NCI-H460 (cell line): ENCODE results near the gene UTF1. TPM values are rescaled to one million over a fixed set of nuclear protein-coding genes. Genes with fewer than 3 reads are reported as not detected.
"Not testable (repeated sequence)": the region's sequence is repeated elsewhere in the genome, so short reads cannot be mapped to it uniquely, and the experiment has no call there.

ENCODE experiments used
- DNase-seq: peaks from one replicate; pipeline ENCODE4 v3.0.0-alpha.2; 2016; ENCODE audit warnings: low read depth; ENCODE audit errors: extremely low read depth
- total RNA-seq: library from RNA; depleted of rRNA; stranded (reverse); fragments of >200 nt; shearing (Covaris generic); gene quantifications from 2 replicates; pipeline ENCODE4 v1.2.3, GENCODE V29; 2014

The UTF1 gene
- total RNA-seq, 1 experiment from 2014 or later: not detected

DNA sequence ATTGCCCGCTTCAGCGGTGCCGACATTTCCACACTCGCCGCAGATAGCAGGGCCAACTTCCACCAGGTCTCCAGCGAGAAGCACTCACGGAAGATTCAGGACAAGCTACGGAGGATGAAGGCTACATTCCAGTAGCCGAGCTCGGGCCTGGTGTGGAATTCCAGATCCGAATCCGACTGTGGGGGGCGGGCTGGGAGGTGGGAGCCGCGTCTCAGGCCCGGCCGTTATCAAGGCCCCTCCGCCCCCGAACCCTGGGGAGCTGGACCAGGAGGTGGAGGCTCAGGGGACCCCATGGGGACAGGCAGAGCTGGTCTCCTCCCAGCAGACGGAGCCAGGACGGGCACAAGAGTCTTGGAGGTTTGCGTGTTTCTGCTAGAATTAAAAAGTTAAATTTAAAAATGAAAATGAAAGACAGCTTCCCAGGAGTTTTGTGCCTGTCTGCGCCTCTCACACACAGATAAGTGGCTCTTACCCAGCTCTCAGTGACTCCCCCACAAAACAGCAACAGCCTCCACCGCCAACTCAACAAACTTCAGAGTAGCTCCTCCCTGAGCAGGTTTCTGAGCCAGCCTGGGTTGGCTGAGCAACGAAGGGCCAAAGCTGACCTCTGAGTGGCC, 5.2 kb upstream of the UTF1 start:
- DNase-seq: no peak

DNA sequence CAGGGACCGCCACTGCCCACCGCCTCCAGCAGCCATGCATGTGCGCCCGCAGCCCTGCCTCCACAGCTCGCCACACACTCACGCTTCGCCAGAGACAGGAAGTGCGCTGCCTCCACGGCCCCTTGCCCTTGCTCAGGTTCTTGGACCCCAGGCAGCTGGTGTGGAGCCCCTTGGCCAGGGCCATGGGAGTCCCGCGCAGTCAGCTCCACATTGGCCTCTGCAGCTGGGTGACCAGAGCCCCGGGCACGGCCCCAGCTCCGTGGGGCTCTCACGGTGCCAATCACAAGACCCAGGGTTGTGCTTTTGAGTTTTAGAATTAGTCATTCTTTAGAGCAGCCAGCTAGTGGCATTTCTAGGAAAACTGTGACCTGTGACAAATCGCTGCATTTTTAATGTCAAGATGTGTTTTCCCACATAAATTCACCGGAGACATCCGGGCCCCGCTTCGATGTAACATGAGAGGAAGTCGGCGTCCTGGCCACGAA, 4.3 kb upstream of the UTF1 start:
- DNase-seq: no peak

DNA sequence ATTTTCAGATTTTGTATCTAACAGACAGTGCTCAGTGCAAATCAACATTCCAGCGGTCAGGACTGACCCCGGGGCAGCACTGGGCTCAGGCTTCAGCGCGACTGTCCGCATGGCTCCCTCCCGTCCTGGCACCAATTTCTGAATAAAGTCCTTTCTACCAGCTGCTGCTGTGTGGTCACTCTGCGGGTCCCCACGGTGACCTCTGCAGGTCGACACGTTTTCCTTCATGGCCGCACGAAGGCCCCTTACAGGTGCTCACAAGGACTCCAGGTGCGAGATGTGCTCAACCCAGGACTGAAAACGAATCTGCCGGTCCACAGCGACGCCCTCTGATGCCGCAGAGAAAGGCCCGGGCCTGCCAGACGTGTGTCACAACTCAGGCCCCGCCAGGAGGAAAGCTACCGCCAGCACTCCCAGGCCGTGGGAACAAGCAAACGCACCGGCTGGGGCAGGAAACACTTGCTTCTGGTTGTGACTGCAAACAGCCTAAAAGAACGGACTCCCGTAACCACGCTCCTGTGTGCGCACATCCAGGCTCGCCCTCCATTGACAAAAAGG, 3.7 kb upstream of the UTF1 start:
- DNase-seq: no peak

DNA sequence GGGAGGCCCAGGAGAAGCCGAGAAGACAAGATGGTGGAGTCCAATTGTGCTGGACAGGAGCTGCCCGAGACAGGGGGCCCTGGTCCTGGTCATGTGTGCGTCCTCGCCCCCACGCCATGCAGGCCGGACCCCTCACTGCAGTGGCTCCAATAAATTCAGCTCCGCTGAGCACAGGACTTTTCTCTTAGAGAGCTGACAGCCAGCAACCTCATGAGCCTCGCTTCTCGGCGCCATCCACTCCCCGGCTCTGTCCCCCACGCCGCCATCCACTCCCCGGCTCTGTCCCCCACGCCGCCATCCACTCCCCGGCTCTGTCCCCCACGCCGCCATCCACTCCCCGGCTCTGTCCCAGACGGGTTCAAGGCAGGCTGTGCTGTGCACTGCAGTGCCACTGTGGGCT, 2.8 kb upstream of the UTF1 start:
- no peak for DNase-seq

DNA sequence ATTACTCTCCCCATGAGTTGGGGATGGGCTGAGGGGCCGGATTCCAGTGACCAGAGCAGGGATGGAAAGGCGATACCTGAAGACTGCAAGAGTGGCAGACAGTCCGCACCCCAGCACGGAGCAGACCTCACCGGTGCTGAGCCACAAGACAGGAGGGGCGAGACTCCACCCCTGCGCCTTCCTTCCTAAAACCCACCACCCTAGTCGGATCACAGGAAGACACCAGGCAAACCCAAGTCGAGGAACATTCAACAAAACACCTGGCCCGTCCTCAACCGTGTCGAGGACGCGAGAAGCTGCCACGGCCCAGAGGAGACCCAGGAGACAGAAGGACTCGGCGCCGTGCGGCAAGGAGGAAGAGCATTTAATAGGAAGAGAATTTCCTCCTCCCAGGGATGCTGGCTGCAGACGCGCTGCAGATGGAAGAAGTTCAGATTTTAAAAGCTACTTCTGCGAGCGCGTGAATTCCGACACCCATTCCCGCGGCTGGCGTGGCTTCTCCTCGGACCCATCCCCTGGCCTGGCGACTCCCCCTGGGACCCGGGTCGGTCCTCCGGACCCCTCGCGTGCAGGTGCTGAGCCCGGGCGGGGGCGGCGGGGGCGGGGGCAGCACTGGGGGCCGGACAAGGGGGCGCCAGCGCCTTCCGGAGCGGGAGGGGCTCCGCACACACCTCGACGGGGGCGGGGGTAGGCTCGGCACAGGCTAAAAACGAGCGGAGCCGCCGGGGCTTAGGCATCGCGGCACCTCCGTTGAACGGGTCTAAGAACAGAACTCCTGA, 563 bp upstream of the UTF1 start:
- DNase-seq: no peak

DNA sequence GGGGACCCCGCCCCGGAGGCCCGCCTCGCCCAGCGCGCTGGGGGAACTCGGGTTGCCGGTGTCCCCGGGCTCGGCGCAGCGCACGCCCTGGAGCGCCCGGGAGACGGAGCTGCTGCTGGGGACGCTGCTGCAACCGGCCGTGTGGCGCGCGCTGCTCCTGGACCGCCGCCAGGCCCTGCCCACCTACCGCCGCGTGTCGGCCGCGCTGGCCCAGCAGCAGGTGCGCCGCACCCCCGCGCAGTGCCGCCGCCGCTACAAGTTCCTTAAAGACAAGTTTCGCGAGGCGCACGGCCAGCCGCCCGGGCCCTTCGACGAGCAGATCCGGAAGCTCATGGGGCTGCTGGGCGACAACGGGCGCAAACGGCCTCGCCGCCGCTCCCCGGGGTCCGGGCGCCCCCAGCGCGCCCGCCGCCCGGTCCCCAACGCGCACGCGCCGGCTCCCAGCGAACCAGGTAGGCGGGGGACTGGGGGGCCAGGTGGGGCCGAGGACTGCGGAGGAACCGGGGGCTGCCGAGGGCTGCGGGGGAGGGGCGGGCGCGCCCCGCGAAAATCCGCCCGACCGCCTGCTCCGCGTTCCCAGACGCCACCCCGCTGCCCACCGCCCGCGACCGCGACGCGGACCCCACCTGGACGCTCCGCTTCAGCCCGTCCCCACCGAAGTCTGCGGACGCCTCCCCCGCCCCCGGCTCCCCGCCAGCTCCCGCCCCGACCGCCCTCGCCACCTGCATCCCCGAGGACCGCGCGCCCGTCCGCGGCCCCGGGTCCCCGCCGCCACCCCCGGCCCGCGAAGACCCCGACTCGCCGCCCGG, 574 bp downstream of the UTF1 start:
- DNase-seq: no peak

DNA sequence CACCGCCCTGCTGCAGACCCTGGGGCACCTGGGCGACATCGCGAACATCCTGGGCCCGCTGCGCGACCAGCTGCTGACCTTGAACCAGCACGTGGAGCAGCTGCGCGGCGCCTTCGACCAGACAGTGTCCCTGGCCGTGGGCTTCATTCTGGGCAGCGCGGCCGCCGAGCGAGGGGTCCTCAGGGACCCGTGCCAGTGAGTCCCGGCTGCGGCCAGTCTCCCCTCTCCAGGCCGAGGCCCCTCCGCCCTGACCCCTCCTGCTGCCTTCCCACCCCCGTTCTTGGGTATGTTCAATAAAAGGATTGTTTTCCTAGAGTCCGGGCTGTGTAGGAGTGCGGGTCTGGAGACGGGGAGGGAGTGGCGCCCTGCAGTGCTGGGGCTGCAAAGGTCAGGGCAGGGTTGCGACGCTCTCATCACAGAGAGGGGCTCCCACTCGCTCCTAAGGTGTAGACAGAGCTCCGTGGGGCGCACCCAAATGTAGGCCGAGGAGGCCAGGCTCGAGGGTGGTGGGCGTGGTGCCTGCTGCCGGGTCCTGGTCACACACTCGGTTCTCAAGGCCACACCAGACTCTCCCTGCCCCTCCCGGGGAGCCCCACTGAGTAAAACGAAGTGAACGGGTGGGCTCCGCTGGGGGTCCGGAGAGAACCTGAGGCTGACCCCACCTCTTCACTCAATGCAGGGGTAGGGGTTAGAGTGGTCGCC, 1.4 kb downstream of the UTF1 start:
- DNase-seq: no peak

DNA sequence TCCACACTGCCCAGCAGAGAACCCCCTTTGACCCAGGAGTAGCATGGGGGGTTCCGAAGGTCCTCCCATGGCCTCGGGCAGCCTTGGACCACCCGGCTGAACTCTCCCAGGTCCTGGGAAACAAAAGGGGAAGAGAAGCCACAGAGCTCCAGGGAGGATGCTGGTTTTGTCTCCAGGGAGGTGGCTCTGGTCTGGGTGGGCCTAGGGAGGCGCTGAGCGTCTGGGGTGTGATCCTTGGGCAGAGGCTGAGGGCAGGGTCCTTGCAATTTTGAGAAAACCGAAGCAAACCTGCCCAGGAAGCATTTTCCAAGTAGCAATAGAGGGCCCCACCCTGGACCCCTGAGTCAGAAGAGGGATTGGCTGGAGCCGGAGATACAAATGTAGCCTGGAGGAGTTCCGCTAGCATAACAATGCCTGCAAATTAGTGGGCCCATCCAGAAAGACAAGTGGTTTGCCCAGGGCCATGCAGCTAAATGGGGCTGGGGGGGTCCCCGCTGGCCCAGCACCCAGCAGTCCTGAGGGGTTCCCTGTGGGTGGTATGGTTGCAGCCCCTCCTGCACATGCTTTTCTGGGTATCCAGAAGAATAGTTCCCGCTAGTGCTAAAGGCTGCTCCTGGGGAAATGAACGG, 2.0 kb downstream of the UTF1 start:
- no peak for DNase-seq

DNA sequence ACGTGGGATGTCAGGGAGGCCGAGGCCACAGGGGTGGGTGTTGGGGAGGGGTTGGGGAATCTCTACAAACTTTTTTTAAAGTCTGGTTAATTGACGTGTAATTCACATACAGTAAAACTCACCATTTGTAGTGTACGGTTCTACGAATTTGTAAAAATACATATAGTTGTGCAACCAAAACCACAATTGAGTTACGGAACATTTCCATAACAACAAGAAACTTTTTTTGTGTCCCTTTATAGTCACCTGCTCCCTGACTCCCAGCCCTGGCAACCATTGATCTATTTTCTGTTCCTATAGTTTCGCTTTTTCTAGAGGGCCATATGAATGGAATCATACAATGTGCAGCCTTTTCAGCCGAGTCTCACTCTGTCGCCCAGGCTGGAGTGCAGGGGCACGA, 4.8 kb downstream of the UTF1 start:
- not testable (repeated sequence) for DNase-seq

DNA sequence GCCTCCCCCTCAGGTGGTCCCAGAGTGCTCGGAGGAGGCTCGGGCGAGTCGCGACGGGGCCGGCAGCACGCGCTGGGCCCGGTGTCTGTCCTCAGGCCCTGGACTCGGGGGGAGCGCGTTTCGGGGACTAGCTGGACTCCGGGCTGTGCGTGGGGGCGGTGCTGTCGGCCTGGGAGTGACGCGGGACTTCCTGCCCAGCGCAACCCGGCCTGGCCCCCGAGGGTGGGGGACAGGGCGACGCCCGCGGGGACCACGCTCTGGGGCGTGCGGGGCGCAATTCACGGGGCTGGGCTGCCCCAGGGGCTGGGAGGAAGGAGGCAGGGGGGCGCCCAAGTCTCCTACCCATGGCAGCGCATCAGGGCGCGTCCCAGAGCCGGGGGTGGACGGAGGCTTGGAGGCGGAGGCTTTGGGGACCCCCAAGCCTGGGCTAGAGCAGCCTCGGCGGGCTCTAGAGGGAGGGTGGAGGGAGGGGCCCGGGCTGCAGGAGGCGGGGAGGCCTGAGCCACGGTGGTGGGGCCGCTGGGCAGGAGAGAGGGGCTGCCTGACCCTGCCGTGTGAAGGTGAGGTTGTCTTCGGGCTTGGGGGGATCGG, 5.3 kb downstream of the UTF1 start:
- no peak for DNase-seq

DNA sequence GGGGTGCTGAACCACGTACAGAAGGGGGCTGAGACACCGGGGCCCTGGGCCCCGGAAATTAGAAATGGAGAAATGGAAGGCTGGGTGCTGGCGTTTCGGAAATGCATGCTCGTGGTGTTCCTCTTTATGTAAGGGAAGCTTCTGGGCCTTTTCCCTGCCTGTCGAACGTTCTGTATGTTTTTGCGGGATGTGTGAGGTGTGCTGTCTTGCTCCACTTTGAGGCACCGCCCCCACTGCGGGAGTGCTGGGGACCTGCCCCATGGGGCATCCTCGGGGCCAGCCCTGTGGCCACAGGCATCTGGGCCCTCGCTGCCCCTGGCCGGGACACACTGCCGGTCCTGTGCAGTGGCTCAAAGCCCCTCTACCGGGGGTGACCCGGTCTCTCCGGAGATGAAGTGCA, 5.9 kb downstream of the UTF1 start:
- DNase-seq: no peak

DNA sequence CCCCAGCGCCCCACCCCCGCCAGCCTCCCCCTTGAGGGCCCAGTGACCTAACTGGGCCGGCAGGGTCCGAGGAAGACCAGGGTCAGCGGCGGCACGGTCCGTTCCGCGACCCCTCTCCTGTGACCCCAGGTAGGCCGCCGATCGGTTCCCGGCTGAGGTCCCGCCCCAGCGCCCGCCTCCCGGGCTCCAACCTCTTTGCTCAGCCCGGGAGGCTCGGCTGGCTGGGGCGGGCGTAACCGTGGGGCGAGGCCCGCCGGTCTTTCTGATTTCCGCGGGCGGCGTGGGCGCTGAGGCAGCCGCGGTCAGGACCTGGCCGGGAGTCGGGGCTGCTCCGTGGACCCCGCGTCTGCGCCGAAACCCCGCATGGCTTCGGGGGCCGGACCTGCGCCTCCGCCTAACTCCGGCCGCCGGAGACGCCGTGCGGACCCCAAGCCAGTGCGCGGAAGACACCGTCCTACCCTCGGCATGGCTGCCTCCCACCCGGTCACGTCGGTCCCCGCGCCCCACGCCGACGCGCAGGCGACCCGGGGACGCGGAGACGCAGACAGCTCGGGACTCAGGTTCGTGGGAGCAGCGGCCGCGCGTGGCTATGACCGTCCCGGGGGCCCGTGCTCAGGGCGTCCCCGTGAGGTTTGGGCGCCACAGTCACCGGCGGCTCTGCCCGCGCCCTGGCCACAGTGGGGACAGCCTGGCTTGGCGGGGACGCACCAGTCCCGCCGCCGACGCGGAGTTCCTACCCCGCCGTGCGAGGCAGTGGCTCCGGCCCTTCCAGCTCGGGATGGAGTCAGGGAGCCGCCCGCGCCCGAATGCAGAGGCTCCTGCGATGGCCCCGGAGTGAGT, 6.6 kb downstream of the UTF1 start:
- DNase-seq: no peak

DNA sequence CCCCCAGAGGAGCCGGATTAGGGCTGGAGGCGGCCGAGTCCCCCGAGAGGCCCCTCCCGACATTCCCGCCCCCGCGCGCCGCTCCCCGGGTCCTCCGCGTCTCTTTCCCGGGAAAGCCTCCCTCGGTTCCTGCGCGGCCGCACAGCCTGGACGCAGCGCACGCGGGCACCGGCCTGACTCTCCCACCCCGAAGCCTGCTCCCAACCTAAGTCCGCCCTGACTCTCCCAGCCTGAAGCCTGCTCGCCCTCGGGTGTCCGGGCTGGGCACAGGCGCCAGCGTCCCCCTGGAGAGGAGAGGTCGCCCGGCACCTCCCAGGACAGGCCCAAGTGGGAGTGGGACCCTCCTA, 7.2 kb downstream of the UTF1 start:
- DNase-seq: no peak

DNA sequence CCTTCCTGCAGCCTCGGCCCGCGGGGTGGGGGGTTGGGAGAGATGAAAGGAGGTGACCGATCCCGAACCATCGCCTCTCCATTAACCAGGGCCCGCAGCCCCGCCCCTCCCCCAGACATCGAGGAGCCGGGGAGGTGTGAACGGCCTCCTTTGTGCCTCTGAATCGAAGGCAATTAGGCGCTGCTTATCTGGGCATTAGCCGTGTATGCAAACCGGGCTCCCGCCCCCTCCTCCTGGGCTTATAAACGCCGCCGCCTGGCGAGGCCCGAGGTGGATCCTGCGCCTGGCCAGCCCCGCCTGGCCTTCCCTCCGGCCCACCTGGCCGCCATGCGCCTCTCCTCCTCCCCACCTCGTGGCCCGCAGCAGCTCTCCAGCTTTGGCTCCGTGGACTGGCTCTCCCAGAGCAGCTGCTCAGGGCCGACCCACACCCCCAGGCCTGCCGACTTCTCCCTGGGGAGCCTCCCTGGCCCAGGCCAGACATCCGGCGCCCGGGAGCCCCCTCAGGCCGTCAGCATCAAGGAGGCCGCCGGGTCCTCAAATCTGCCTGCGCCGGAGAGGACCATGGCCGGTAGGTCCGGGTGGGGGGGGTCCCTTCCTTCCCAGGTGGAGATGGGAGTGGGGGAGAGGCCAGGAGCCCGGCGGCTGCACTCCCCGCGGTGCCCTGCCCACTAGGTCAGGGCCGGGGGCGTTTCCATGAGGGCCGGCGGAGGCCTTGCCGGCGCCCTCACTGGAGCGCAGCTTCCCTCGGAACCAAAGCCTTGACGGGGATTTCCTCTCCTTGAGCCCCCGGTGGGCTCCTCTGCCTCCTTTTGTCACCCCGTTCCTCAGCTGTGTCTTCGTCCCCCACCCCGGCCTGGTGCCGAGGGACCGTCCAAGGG, 7.8 kb downstream of the UTF1 start, which contains the start of gene VENTX:
TSS of gene VENTX (plus strand) at position 268 of the 878 bp plus-strand sequence. CDS start at position 328, 60 bp downstream.
- DNase-seq: no peak

DNA sequence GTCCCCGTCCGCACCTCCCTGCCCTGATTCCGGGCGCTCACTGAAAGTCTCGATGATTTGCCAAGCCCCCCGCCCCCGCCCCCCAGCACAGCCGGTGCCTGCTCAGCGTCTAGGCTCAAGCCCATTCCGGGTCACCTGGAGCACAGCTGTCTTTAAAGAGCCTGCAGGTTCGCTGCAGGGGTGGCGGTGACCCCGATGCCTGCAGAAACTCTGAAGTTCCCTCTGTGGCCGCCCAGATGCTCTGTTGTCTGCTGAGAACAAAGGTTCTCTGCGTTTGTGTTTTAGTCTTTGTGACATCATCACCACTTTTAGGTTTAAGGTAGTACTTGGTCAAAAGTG, 8.4 kb downstream of the UTF1 start:
- DNase-seq: no peak

DNA sequence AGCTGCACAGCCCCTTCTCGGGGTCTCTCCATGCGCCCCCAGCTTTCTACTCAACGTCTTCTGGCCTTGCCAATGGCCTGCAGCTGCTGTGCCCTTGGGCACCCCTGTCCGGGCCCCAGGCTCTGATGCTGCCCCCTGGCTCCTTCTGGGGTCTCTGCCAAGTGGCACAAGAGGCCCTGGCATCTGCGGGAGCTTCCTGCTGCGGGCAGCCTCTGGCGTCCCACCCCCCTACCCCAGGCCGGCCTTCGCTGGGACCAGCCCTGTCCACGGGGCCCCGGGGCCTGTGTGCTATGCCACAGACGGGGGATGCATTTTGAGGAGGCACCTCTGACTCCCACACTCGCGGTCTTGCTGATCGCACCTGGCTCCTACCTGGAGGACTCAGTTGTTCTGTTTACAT, 10.0 kb downstream of the UTF1 start:
- no peak for DNase-seq

DNA sequence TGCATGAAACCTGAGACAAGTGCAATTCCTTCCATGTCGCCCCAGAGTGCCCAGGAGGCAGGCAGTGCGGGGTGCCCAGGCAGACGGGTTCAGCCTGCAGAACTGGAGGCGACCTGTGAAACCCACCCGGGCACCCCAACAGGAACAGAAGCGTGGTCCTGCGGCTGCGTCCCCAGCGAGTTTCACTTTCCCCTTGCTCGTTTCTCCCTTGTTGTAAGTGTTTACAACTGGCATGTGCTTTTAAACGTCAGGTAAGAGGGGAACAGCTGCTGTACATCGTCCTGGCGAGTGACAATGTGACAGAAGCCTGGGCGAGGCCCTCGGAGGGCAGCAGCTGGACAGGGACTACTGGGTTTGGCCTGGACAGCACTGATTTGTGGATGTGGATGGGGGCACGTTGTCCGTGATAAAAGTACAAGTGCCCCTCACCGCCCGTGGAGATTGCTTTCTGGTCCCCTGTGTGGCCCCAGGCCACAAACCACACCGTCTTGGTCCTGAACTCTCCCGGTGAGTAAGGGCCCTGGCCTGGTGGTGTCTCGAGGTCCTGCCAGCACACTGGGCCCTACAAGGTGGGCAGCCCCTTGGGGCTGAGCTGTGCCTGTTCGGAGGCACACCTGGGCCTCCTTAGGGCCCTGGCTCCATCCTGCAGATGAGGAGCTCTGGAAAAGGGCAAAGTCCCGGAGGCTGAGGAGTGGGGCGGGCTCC, 11.6 kb downstream of the UTF1 start:
- DNase-seq: no peak
